ENCODE data around the gene SPATA9. TPM values are rescaled to one million over a fixed set of nuclear protein-coding genes. Genes with fewer than 3 reads are reported as not detected.

SPATA9 gene
- total RNA-seq, 1 experiment from 2014 or later, result 0.34 TPM

DNA sequence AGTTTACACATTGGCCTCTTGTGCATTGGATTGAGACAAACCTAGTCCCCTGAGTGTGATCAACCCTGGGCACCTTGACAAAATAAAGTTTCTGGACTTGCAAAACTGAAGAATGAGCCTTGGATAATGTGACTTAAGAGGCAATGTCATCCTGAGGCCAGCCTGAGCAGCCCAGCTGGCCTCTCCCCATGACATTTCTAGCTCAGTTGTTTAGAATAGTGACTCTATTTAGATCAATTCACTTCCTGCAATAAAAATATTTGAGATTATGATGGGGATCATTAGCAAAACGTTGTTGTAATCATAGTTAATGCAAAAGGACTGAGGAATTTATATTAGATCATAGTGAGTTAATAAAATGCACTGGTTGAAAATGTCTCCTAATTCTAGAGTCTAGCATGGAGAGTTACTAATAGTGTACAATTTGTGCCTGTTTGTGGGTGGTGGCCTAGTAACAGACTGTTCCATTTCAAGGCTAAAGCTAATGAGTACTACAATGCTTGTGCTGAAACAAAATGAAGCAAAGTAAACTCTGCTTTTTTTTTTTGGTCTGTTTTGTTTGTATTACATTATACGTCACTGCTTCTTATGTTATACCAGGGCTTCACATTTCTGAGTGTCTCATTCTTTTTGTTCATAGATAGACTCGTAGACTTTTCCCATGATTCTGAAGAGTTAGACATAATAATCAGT lies 37.4 kb upstream of the SPATA9 start:
- CTCF ChIA-PET, result no interaction called here

DNA sequence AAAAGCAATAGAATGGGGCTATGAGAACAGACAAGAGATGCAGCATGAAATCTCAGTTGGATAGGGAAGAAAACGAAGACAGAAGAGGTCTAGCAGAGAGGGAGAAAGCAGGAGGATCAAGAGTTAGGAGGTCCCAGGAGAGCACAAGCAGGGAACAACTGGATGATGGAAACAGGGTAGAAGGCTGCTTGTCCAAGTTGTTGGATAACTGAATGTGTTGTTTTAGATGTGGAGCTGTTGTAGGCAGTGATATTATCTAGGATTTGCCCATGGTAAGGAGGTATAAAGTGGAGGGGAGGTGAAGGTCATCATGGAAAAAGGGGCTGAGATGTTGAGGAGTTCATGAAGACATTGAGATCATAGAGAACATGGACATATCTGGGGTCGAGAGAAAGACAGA lies 35.9 kb upstream of the SPATA9 start:
- no peaks in the 10 kb centered on the region for H3K27me3 ChIP-seq (replicated peaks; ENCODE audit: control insufficient read depth, insufficient read depth, low read length)
- peaks cover 1% of the 10 kb centered on the region; the same call in 1 of the 2 replicates for H3K36me3 ChIP-seq (ENCODE audit: control insufficient read depth, insufficient read depth, low read length)
- ChIA-PET POLR2A (no interaction called here), CTCF (interaction anchor here (0.9 kb wide), 1 partner anchor 62 kb away, joined by 4 read pairs; no protein-coding TSS in a partner anchor)
- no peak overlapping the region for H3K4me3 Mint-ChIP-seq (ENCODE audit: unreplicated experiment)
- H3K27ac Mint-ChIP-seq (ENCODE audit: unreplicated experiment), result no peak overlapping the region
- peaks cover 10% of the 10 kb centered on the region for H3K9me3 Mint-ChIP-seq (ENCODE audit: unreplicated experiment)
- BruUV-seq (replicated peaks), result no TSS peak
- no peaks in the 10 kb centered on the region for H3K27me3 Mint-ChIP-seq (ENCODE audit: insufficient read depth, unreplicated experiment)
- H3K4me1 Mint-ChIP-seq (ENCODE audit: low read depth, unreplicated experiment), result peaks cover 37% of the 10 kb centered on the region
- peaks cover 40% of the 10 kb centered on the region for H3K4me1 ChIP-seq
- TF ChIP-seq, protein P1, sequence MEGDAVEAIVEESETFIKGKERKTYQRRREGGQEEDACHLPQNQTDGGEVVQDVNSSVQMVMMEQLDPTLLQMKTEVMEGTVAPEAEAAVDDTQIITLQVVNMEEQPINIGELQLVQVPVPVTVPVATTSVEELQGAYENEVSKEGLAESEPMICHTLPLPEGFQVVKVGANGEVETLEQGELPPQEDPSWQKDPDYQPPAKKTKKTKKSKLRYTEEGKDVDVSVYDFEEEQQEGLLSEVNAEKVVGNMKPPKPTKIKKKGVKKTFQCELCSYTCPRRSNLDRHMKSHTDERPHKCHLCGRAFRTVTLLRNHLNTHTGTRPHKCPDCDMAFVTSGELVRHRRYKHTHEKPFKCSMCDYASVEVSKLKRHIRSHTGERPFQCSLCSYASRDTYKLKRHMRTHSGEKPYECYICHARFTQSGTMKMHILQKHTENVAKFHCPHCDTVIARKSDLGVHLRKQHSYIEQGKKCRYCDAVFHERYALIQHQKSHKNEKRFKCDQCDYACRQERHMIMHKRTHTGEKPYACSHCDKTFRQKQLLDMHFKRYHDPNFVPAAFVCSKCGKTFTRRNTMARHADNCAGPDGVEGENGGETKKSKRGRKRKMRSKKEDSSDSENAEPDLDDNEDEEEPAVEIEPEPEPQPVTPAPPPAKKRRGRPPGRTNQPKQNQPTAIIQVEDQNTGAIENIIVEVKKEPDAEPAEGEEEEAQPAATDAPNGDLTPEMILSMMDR (IDR thresholded peaks at IDR 0.05; ENCODE audit: insufficient read depth in 1 of 2, low read depth in 1 of 2, low read length in 1 of 2, severe bottlenecking in 1 of 2, unreplicated experiment in 1 of 2), result no peak
- peaks cover 8% of the 10 kb centered on the region for H3K36me3 Mint-ChIP-seq (ENCODE audit: insufficient read depth, unreplicated experiment)
- no peak overlapping the region for H3K4me3 ChIP-seq (ENCODE audit: low read depth, low read length)
- DNase-seq, result no peak
- H3K9me3 ChIP-seq, result no peaks in the 10 kb centered on the region
- intact Hi-C loops (cut with micrococcal nuclease; ENCODE audit: unreplicated experiment), result no loop called here

More for the DNA sequence above, 37.4 kb upstream of the SPATA9 start:
- Histone ChIP-seq H3K9me3 (no peaks in the 10 kb centered on the region), H3K4me1 (peaks cover 33% of the 10 kb centered on the region), H3K4me3 (ENCODE audit: low read depth, low read length) (no peak overlapping the region), H3K36me3 (ENCODE audit: control insufficient read depth, insufficient read depth, low read length) (peaks cover 1% of the 10 kb centered on the region; the same call in 1 of the 2 replicates), H3K27me3 (replicated peaks; ENCODE audit: control insufficient read depth, insufficient read depth, low read length) (no peaks in the 10 kb centered on the region)
- no peak overlapping the region for H3K27ac Mint-ChIP-seq (ENCODE audit: unreplicated experiment)
- intact Hi-C loops (cut with micrococcal nuclease; ENCODE audit: unreplicated experiment), result no loop called here
- H3K27me3 Mint-ChIP-seq (ENCODE audit: insufficient read depth, unreplicated experiment), result no peaks in the 10 kb centered on the region
- H3K9me3 Mint-ChIP-seq (ENCODE audit: unreplicated experiment), result no peaks in the 10 kb centered on the region
- H3K4me3 Mint-ChIP-seq (ENCODE audit: unreplicated experiment), result no peak overlapping the region
- TF ChIP-seq, protein P1 (IDR thresholded peaks at IDR 0.05; ENCODE audit: insufficient read depth in 1 of 2, low read depth in 1 of 2, low read length in 1 of 2, severe bottlenecking in 1 of 2, unreplicated experiment in 1 of 2), result no peak
- BruUV-seq (replicated peaks), result no TSS peak
- no peak for DNase-seq
- peaks cover 30% of the 10 kb centered on the region for H3K4me1 Mint-ChIP-seq (ENCODE audit: low read depth, unreplicated experiment)
- POLR2A ChIA-PET, result no interaction called here
- no peaks in the 10 kb centered on the region for H3K36me3 Mint-ChIP-seq (ENCODE audit: insufficient read depth, unreplicated experiment)

- BruUV-seq (replicated peaks), result no TSS peak
- intact Hi-C loops (cut with micrococcal nuclease; ENCODE audit: unreplicated experiment), result no loop called here
- Histone ChIP-seq H3K27me3 (replicated peaks; ENCODE audit: control insufficient read depth, insufficient read depth, low read length) (no peaks in the 10 kb centered on the region), H3K4me3 (ENCODE audit: low read depth, low read length) (no peak overlapping the region), H3K9me3 (no peaks in the 10 kb centered on the region), H3K4me1 (peaks cover 41% of the 10 kb centered on the region), H3K36me3 (ENCODE audit: control insufficient read depth, insufficient read depth, low read length) (peaks cover 1% of the 10 kb centered on the region; the same call in 1 of the 2 replicates)
- DNase-seq, result no peak
- no peak overlapping the region for H3K4me3 Mint-ChIP-seq (ENCODE audit: unreplicated experiment)
- ChIA-PET POLR2A (no interaction called here), CTCF (interaction anchor here (0.9 kb wide), 1 partner anchor 63 kb away, joined by 4 read pairs; no protein-coding TSS in a partner anchor)
- no peaks in the 10 kb centered on the region for H3K27me3 Mint-ChIP-seq (ENCODE audit: insufficient read depth, unreplicated experiment)
- peaks cover 8% of the 10 kb centered on the region for H3K36me3 Mint-ChIP-seq (ENCODE audit: insufficient read depth, unreplicated experiment)
- H3K9me3 Mint-ChIP-seq (ENCODE audit: unreplicated experiment), result peaks cover 12% of the 10 kb centered on the region
- TF ChIP-seq, protein P1 (IDR thresholded peaks at IDR 0.05; ENCODE audit: insufficient read depth in 1 of 2, low read depth in 1 of 2, low read length in 1 of 2, severe bottlenecking in 1 of 2, unreplicated experiment in 1 of 2), result no peak
- peaks cover 32% of the 10 kb centered on the region for H3K4me1 Mint-ChIP-seq (ENCODE audit: low read depth, unreplicated experiment)
- H3K27ac Mint-ChIP-seq (ENCODE audit: unreplicated experiment), result no peak overlapping the region
Observed at GRCh38 chr5:95718203-95718602, 35.4 kb upstream of the SPATA9 start.

Measured in Caco-2 (cell line).